Fibroblast of pulmonary artery (primary cell): ENCODE measurements around the gene AP3B1.

Experiments
- DNase-seq: peaks from one replicate; pipeline ENCODE4 v3.0.0-alpha.2; 2010; ENCODE audit warnings: low read depth
- H3K4me3 ChIP-seq: replicated peaks from 2 replicates; pipeline ENCODE4 v1.5.1; 2011; ENCODE audit warnings: low read depth, mild to moderate bottlenecking, control low read depth, low read length, moderate library complexity
- CTCF ChIP-seq: IDR thresholded peaks from 2 replicates; pipeline ENCODE4 v1.5.1; 2011; ENCODE audit warnings: mild to moderate bottlenecking, control low read depth, low read length, inconsistent platforms; ENCODE audit errors: missing control alignments

Gene AP3B1

DNA sequence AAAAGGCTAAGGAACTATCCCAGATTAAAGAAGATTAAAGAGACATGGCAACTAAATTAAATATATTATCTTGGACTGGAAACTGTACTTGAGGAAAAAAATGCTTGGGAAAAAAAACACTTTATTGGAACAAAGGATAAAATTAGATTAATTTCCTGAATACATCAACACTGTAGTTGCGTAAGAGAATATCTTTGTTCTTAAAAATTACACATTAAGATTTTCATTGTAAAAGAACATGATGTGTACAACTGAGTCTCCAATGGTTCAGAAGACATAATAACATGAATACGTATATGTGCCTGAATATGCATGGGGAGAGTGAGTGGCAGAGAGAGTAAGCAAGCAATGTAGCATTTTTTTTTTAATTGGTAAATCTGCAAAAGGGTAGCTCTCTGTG, 2.8 kb downstream of the AP3B1 start:
- DNase-seq, result no peak
- TF ChIP-seq CTCF, result no peak
- H3K4me3 ChIP-seq, result no peak overlapping the region

GRCh38 chr5:78289911-78290310, 4.6 kb downstream of the AP3B1 start:
- no peak for TF ChIP-seq CTCF

DNA sequence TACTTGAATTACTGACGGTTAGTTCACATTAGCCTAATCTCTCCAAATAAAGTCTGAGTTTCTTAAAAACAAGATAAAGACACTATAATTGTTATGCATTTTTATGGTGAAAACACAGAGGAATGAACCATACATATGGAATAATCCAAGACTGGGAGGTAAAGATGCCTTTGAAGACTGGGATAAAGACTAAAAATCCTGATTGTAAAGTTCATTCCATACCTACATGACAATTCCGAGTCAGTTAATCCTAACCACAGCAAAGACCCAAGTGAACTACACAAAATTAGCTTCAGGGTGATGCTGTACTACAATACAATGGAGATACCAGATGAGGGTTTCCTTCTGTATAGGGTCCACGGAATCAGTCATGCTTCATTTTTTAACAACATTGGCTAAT, 6.3 kb downstream of the AP3B1 start:
- H3K4me3 ChIP-seq, result no peak overlapping the region
- no peak for TF ChIP-seq CTCF
- DNase-seq, result no peak

More at GRCh38 chr5:78289911-78290310, 4.6 kb downstream of the AP3B1 start:
- DNase-seq, result no peak
- no peak overlapping the region for H3K4me3 ChIP-seq

DNA sequence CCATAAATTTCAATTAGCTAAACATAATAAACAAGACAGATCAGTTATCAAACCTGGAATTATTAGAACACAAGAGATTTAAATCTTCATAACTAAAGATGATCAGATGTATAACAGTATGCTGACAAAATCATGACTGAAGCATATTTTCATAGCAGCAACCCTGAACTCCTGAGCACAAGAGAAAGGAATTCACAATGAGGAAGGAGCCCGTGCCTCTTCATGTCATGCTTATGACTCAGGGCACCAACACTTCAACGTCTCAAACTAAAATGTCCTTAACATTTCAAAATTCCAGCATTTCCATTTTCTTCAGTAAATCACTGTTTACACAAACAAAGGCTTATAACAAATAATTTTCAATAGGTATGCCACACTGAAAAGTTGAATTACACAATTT, 6.7 kb downstream of the AP3B1 start:
- TF ChIP-seq CTCF, result no peak
- DNase-seq, result peak; percentile 77
- H3K4me3 ChIP-seq, result no peak overlapping the region

GRCh38 chr5:78287169-78287568, 7.3 kb downstream of the AP3B1 start:
- no peak for DNase-seq
- TF ChIP-seq CTCF, result no peak
- H3K4me3 ChIP-seq, result no peak overlapping the region

DNA sequence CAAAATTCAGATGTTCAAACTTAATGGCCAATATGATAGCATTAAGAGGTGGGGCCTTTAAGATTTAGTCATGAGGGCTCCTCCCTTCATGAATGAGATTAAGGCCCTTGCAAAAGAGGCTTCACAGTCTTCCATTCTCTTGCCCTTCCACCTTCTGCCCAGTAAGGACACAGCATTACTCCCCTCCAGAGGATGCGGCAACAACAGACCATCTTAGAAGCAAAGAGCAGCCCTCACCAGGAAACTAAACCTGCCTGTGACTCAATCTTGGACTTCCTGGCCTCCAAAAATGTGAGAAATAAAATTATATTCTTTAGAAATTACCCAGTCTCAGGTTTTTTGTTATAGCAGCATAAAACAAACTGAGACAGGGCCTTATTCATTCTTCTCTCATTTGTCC, 8.2 kb downstream of the AP3B1 start:
- TF ChIP-seq CTCF, result no peak
- DNase-seq, result no peak
- H3K4me3 ChIP-seq, result no peak overlapping the region

GRCh38 chr5:78283802-78284201, 10.7 kb downstream of the AP3B1 start:
- no peak for TF ChIP-seq CTCF
- H3K4me3 ChIP-seq, result no peak overlapping the region
- DNase-seq, result no peak
